Stimulated activated CD8-positive, alpha-beta memory T cell treated with anti-CD3 and anti-CD28 coated beads, Interleukin-2, amount 100 ng/mL, for 48 hours (primary cell): Measurements from ENCODE around the gene GATAD2B.

Experiments used
- DNase-seq, 2 donors: peaks; one replicate each; pipeline ENCODE4 v3.0.0-alpha.2; 2020; ENCODE audit warnings: low read depth in 2 of 2

The GATAD2B gene

GRCh38 chr1:153922972-153923925, at the start of gene GATAD2B:
TSS of gene GATAD2B (minus strand) at chr1:153922972. CDS start at chr1:153828347, 94,625 bp downstream.
- peak; percentile 95 to 97 for DNase-seq

GRCh38 chr1:153970346-153970745, 47.6 kb upstream of the GATAD2B start:
- no peak for DNase-seq

GRCh38 chr1:153968972-153969371, 46.2 kb upstream of the GATAD2B start:
- no peak for DNase-seq

GRCh38 chr1:153968408-153968807, 45.6 kb upstream of the GATAD2B start:
- DNase-seq, result no peak

- no peak for DNase-seq
Measured at GRCh38 chr1:153968000-153968363, 45.2 kb upstream of the GATAD2B start.

- DNase-seq, result peak; percentile 61 to 73
Measured at GRCh38 chr1:153967107-153967999, 44.6 kb upstream of the GATAD2B start, which contains the start of gene CREB3L4. TSS of gene CREB3L4 (plus strand) at chr1:153967902. CDS start at chr1:153968526, 624 bp downstream.

- no peak for DNase-seq
Measured at GRCh38 chr1:153963850-153964331, 41.1 kb upstream of the GATAD2B start.

- DNase-seq, result peak; percentile 95 to 96
Measured at GRCh38 chr1:153963030-153963849, 40.5 kb upstream of the GATAD2B start, which contains the start of gene SLC39A1. TSS of gene SLC39A1 (minus strand) at chr1:153963537. CDS start at chr1:153962715, 822 bp downstream.

- DNase-seq, result no peak
Measured at GRCh38 chr1:153962088-153963029, 39.6 kb upstream of the GATAD2B start.

- no peak for DNase-seq
Measured at GRCh38 chr1:153961421-153961820, 38.6 kb upstream of the GATAD2B start.

- no peak for DNase-seq
Measured at GRCh38 chr1:153960206-153960605, 37.4 kb upstream of the GATAD2B start.

- no peak for DNase-seq
Measured at GRCh38 chr1:153959454-153959853, 36.7 kb upstream of the GATAD2B start.

- DNase-seq, result no peak
Measured at GRCh38 chr1:153958961-153959260, 36.1 kb upstream of the GATAD2B start.

- DNase-seq, result peak; percentile 92 to 95
Measured at GRCh38 chr1:153958111-153958960, 35.6 kb upstream of the GATAD2B start, which contains the start of gene CRTC2. TSS of gene CRTC2 (minus strand) at chr1:153958612. CDS start at chr1:153958497, 115 bp downstream.

GRCh38 chr1:153957744-153958110, 35.0 kb upstream of the GATAD2B start:
- DNase-seq, result no peak

GRCh38 chr1:153956997-153957715, 34.4 kb upstream of the GATAD2B start:
- no peak for DNase-seq

- DNase-seq, result no peak
Measured at GRCh38 chr1:153954826-153955225, 32.1 kb upstream of the GATAD2B start.

- no peak for DNase-seq
Measured at GRCh38 chr1:153953859-153954365, 31.1 kb upstream of the GATAD2B start.
